Glutamatergic neuron (in vitro differentiated cells): Measurements from ENCODE around the gene RAMAC. TPM values are rescaled to one million over a fixed set of nuclear protein-coding genes. Genes with fewer than 3 reads are reported as not detected.

Source experiments
- DNase-seq: peaks from one replicate; pipeline ENCODE4 v3.0.0; 2022
- H3K27ac Mint-ChIP-seq: one replicate; pipeline ENCODE4 v1.8.0; 2020; ENCODE audit warnings: mild to moderate bottlenecking, mixed read lengths, inconsistent platforms; ENCODE audit not compliant: unreplicated experiment
- H3K27me3 Mint-ChIP-seq: one replicate; pipeline ENCODE4 v1.8.0; 2020; ENCODE audit warnings: mild to moderate bottlenecking, moderate library complexity, mixed read lengths, inconsistent platforms; ENCODE audit not compliant: unreplicated experiment
- H3K36me3 Mint-ChIP-seq: one replicate; pipeline ENCODE4 v1.8.0; 2020; ENCODE audit warnings: mild to moderate bottlenecking, mixed read lengths, inconsistent platforms; ENCODE audit not compliant: unreplicated experiment
- H3K4me1 Mint-ChIP-seq: one replicate; pipeline ENCODE4 v1.8.0; 2020; ENCODE audit warnings: mild to moderate bottlenecking, low read depth, mixed read lengths, inconsistent platforms; ENCODE audit not compliant: unreplicated experiment
- H3K4me3 Mint-ChIP-seq: one replicate; pipeline ENCODE4 v1.8.0; 2020; ENCODE audit warnings: mild to moderate bottlenecking, mixed read lengths, inconsistent platforms; ENCODE audit not compliant: unreplicated experiment
- H3K9me3 Mint-ChIP-seq: one replicate; pipeline ENCODE4 v1.8.0; 2020; ENCODE audit warnings: mild to moderate bottlenecking, moderate library complexity, mixed read lengths, inconsistent platforms; ENCODE audit not compliant: unreplicated experiment
- total RNA-seq: library from RNA; stranded (reverse); fragmentation: NEBNext Ultra II Directional; extraction: Animal tissue kit (Norgen Biotek cat#: 25700); gene quantifications from one replicate; pipeline ENCODE4 v1.2.1, GENCODE V29; 2021; ENCODE audit not compliant: unreplicated experiment
- TF ChIP-seq, protein P1 (sequence below): fragments of 200-600 bp; sonication (generic); IDR thresholded peaks from one replicate; pipeline ENCODE4 v1.5.0; 2021; ENCODE audit not compliant: partially characterized antibody, unreplicated experiment

Gene RAMAC
- total RNA-seq, 1 donor from 2014 or later: 38.2 TPM

DNA sequence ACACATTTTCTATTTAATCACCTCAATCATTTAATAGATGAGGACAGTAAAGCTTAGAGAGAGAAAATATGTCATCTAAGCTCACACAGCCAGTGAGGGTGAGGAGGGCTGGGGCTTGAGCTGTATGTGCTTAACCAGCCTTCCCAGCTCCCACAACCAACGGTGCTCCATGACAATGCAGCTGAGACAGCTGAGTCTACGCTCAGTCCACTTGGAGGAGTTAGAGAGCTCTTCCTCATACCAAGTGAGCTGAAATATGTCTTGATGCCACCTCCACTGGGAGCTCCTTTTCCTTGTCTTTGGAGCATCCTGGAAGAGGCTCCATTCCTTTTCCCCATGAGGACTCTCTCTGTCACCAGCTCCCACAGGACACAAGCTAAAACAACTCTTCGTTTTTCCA, 42.8 kb upstream of the RAMAC start:
- H3K27ac Mint-ChIP-seq: no peak overlapping the region

DNA sequence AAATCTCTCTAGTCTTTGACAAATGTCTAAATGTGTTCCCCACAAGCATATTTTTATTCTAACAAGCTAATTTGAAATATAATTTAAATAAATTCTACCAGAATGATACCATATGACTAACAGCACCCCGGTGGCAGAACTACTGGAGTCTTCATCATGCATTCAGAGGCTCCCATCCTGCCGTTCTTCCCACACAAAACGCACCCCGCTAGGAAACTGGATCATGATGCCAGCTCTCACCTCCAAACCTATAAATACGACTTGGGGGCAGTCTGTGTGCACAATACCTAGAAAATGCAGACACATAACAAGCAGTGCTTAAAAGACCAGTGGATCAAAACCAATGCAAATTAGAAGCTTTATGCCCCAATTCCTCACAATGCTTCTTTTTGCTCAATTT, 42.0 kb upstream of the RAMAC start:
- no peaks in the 10 kb centered on the region for H3K36me3 Mint-ChIP-seq
- peaks cover 2% of the 10 kb centered on the region for H3K27me3 Mint-ChIP-seq
- H3K4me1 Mint-ChIP-seq: no peaks in the 10 kb centered on the region
- H3K9me3 Mint-ChIP-seq: no peaks in the 10 kb centered on the region
- TF ChIP-seq, protein P1, sequence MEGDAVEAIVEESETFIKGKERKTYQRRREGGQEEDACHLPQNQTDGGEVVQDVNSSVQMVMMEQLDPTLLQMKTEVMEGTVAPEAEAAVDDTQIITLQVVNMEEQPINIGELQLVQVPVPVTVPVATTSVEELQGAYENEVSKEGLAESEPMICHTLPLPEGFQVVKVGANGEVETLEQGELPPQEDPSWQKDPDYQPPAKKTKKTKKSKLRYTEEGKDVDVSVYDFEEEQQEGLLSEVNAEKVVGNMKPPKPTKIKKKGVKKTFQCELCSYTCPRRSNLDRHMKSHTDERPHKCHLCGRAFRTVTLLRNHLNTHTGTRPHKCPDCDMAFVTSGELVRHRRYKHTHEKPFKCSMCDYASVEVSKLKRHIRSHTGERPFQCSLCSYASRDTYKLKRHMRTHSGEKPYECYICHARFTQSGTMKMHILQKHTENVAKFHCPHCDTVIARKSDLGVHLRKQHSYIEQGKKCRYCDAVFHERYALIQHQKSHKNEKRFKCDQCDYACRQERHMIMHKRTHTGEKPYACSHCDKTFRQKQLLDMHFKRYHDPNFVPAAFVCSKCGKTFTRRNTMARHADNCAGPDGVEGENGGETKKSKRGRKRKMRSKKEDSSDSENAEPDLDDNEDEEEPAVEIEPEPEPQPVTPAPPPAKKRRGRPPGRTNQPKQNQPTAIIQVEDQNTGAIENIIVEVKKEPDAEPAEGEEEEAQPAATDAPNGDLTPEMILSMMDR: no peak
- no peak for DNase-seq
- H3K27ac Mint-ChIP-seq: no peak overlapping the region
- H3K4me3 Mint-ChIP-seq: no peak overlapping the region

More for the DNA sequence above, 42.8 kb upstream of the RAMAC start:
- H3K9me3 Mint-ChIP-seq: no peaks in the 10 kb centered on the region
- no peak for DNase-seq
- peaks cover 4% of the 10 kb centered on the region for H3K36me3 Mint-ChIP-seq
- no peak overlapping the region for H3K4me3 Mint-ChIP-seq
- peaks cover 2% of the 10 kb centered on the region for H3K27me3 Mint-ChIP-seq
- TF ChIP-seq, protein P1: no peak
- H3K4me1 Mint-ChIP-seq: no peaks in the 10 kb centered on the region

DNA sequence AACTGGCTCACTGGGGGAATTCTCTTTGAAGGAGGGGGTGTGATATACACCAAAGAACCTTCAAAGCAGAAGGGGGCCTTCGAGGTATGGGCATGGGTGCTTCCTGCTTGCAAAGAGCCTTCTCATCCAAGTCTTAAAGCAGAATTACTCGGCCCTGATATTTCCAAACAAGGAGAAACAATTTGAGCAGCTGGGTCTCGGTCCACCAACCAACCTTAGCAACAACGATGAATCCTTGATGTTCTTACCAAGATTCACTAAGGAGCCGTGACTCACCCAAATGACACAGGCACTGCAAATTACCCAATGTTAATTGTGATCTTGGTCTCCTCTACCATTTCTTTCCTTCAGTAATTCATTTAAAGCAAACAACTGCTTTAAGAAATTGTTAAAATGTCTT, 41.2 kb upstream of the RAMAC start:
- Mint-ChIP-seq H3K9me3 (no peaks in the 10 kb centered on the region), H3K4me1 (no peaks in the 10 kb centered on the region), H3K4me3 (no peak overlapping the region), H3K27ac (no peak overlapping the region), H3K27me3 (peaks cover 2% of the 10 kb centered on the region), H3K36me3 (no peaks in the 10 kb centered on the region)
- DNase-seq: no peak
- TF ChIP-seq, protein P1: no peak

DNA sequence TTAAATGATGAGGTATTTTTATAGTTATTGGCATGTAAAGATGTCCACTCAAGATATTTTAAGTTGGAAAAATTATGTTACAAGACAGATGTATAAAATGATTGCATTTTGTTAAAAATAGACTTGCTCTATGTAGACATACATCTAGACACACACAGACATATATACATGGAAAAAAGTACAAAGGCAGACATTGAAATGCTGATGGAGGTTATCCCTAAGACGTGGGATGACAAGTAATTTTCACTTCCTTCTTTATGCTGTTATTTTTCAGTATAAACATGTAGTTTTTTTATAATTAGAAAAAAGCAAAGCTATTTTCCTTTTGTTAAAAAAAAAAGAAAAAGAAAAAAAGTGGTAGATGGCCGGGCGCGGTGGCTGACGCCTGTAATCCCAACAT, 40.7 kb upstream of the RAMAC start:
- no peak overlapping the region for H3K4me3 Mint-ChIP-seq
- peaks cover 2% of the 10 kb centered on the region for H3K27me3 Mint-ChIP-seq
- H3K36me3 Mint-ChIP-seq: no peaks in the 10 kb centered on the region
- TF ChIP-seq, protein P1: no peak
- no peak for DNase-seq
- H3K9me3 Mint-ChIP-seq: no peaks in the 10 kb centered on the region
- no peaks in the 10 kb centered on the region for H3K4me1 Mint-ChIP-seq
- no peak overlapping the region for H3K27ac Mint-ChIP-seq

DNA sequence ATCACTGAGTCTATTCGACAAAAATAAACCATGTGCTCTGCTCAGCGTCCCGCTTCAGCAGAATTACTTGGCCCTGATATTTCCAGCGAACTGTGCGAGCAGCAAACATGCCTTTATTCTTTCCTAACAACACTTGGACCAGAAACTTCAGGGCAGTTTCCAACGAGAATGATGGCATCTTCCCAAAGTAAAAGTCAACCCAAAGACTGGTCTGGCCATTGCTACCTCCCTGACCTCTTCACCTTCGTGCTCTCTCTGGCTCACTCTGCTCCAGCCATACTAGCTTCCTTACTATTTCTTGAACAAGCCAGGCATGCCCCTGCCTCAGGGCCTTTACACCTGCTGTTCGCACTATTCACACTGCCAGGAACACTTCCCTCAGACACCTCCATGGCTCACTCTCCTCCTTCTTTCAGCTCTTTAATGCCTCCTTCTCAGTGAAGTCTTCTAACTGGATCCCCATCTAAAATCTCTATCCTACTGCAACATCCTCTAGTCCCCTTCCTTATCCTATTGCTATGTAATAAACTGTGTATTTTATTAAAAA, 39.8 kb upstream of the RAMAC start:
- TF ChIP-seq, protein P1: no peak
- Mint-ChIP-seq H3K36me3 (no peaks in the 10 kb centered on the region), H3K27me3 (peaks cover 2% of the 10 kb centered on the region), H3K4me3 (no peak overlapping the region), H3K9me3 (no peaks in the 10 kb centered on the region), H3K27ac (no peak overlapping the region), H3K4me1 (no peaks in the 10 kb centered on the region)
- no peak for DNase-seq
